Measurements from ENCODE around the gene TLE4. TPM values are rescaled to one million over a fixed set of nuclear protein-coding genes. Genes with fewer than 3 reads are reported as not detected.

The TLE4 gene
- total and polyA plus RNA-seq, 7 experiments from 2014 or later = 21.0 to 196 (median 102) TPM

GRCh38 chr9:79570448-79571308, 1.1 kb upstream of the TLE4 start:
- Mint-ChIP-seq H3K27me3 (peaks cover 0 to 42% (median 11%) of the 10 kb centered on the region in 5 donors), H3K27ac (peak overlapping the region in 5 of 9 donors; percentile 10 to 79 (median 36)), H3K4me1 (peaks cover 17 to 32% (median 25%) of the 10 kb centered on the region in 7 donors), H3K4me3 (peak overlapping the region in 2 of 10 donors; percentile 76 to 86), H3K36me3 (peaks cover 0 to 7% (median 0%) of the 10 kb centered on the region in 5 donors), H3K9me3 (peaks cover 0 to 4% (median 0%) of the 10 kb centered on the region in 11 donors)
- ATAC-seq (no peak), DNase-seq (peak in 7 of 9 donors; percentile 18 to 52 (median 34))
- Histone ChIP-seq H3K4me1 (ENCODE audit: control insufficient read depth in 2 of 2, insufficient read depth in 2 of 2, low read length in 2 of 2) (peaks cover 13 to 17% of the 10 kb centered on the region in 2 donors), H3K4me3 (ENCODE audit: low read length) (peak overlapping the region; percentile 95), H3K36me3 (ENCODE audit: control insufficient read depth in 2 of 3, insufficient read depth in 3 of 3, low read length in 3 of 3) (peaks cover 0 to 9% (median 0%) of the 10 kb centered on the region in 3 experiments), H3K9me3 (ENCODE audit: control insufficient read depth in 2 of 3, low read length in 3 of 3) (no peaks in the 10 kb centered on the region), H3K27me3 (ENCODE audit: control insufficient read depth in 2 of 2, insufficient read depth in 2 of 2, low read length in 2 of 2) (no peaks in the 10 kb centered on the region), H3K27ac (ENCODE audit: low read depth, low read length) (peak overlapping the region; percentile 66)
- CTCF ChIA-PET = interaction anchor here (0.9 to 1.4 kb wide), 3 partner anchors 9 to 99 kb away, joined by 3 read pairs; no protein-coding TSS in a partner anchor
- POLR2A ChIA-PET = interaction anchor here (0.6 to 2.1 kb wide), 22 partner anchors 8 to 160 kb away, joined by 3 to 45 read pairs (median 4); no protein-coding TSS in a partner anchor
- intact Hi-C loops (cut with micrococcal nuclease) = loop anchor here (1.0 to 10.0 kb wide), 17 partner anchors 12 to 1538 kb away; partner anchors contain the start of genes PSAT1 (in 2 of the 2) and GNAQ (in 1 of the 2)

GRCh38 chr9:79572032-79572607, 355 bp downstream of the TLE4 start:
- intact Hi-C loops (cut with micrococcal nuclease) = loop anchor here (1.0 to 10.0 kb wide), 9 partner anchors 94 to 1540 kb away; partner anchors contain the start of gene GNAQ (in 1 of the 2)
- H3K4me3 Mint-ChIP-seq = no peak overlapping the region
- ATAC-seq = no peak
- Histone ChIP-seq H3K27ac (ENCODE audit: low read depth, low read length) (peak overlapping the region; percentile 87), H3K36me3 (ENCODE audit: control insufficient read depth in 2 of 3, insufficient read depth in 3 of 3, low read length in 3 of 3) (peaks cover 0 to 9% (median 0%) of the 10 kb centered on the region in 3 experiments), H3K4me1 (ENCODE audit: control insufficient read depth in 2 of 2, insufficient read depth in 2 of 2, low read length in 2 of 2) (peaks cover 18 to 19% of the 10 kb centered on the region in 2 donors), H3K27me3 (ENCODE audit: control insufficient read depth in 2 of 2, insufficient read depth in 2 of 2, low read length in 2 of 2) (no peaks in the 10 kb centered on the region), H3K4me3 (ENCODE audit: low read length) (peak overlapping the region; percentile 91), H3K9me3 (ENCODE audit: control insufficient read depth in 2 of 3, low read length in 3 of 3) (no peaks in the 10 kb centered on the region)
- peak in 2 of 9 donors; percentile 47 to 52 for DNase-seq
- peaks cover 0 to 29% (median 3%) of the 10 kb centered on the region in 5 donors for H3K27me3 Mint-ChIP-seq
- peaks cover 23 to 47% (median 38%) of the 10 kb centered on the region in 7 donors for H3K4me1 Mint-ChIP-seq
- H3K36me3 Mint-ChIP-seq = peaks cover 0 to 15% (median 3%) of the 10 kb centered on the region in 5 donors
- no peak overlapping the region for H3K27ac Mint-ChIP-seq
- H3K9me3 Mint-ChIP-seq = peaks cover 0 to 4% (median 0%) of the 10 kb centered on the region in 11 donors
- ChIA-PET CTCF (interaction anchor here (0.6 to 1.4 kb wide), 4 partner anchors 9 to 29 kb away, joined by 3 to 11 read pairs (median 5); no protein-coding TSS in a partner anchor), POLR2A (interaction anchor here (0.5 to 2.1 kb wide), 36 partner anchors 8 to 1364 kb away, joined by 3 to 45 read pairs (median 5); no protein-coding TSS in a partner anchor)

- H3K4me3 Mint-ChIP-seq = peak overlapping the region in 7 of 10 donors; percentile 87 to 97 (median 92)
- H3K4me1 Mint-ChIP-seq = peaks cover 30 to 54% (median 44%) of the 10 kb centered on the region in 7 donors
- H3K4me3 ChIP-seq (ENCODE audit: low read length) = peak overlapping the region; percentile 70
- POLR2A ChIA-PET = interaction anchor here (0.5 to 2.1 kb wide), 19 partner anchors 7 to 1365 kb away, joined by 3 to 45 read pairs (median 5); no protein-coding TSS in a partner anchor
- H3K27me3 ChIP-seq (ENCODE audit: control insufficient read depth in 2 of 2, insufficient read depth in 2 of 2, low read length in 2 of 2) = no peaks in the 10 kb centered on the region
- peaks cover 18 to 19% of the 10 kb centered on the region in 2 donors for H3K4me1 ChIP-seq (ENCODE audit: control insufficient read depth in 2 of 2, insufficient read depth in 2 of 2, low read length in 2 of 2)
- peaks cover 0 to 15% (median 3%) of the 10 kb centered on the region in 5 donors for H3K36me3 Mint-ChIP-seq
- H3K9me3 Mint-ChIP-seq = peaks cover 0 to 4% (median 0%) of the 10 kb centered on the region in 11 donors
- H3K9me3 ChIP-seq (ENCODE audit: control insufficient read depth in 2 of 3, low read length in 3 of 3) = no peaks in the 10 kb centered on the region
- H3K27me3 Mint-ChIP-seq = peaks cover 0 to 26% (median 0%) of the 10 kb centered on the region in 5 donors
- ATAC-seq (no peak), DNase-seq (peak; percentile 57 to 73 (median 69))
- peak overlapping the region; percentile 87 for H3K27ac ChIP-seq (ENCODE audit: low read depth, low read length)
- peaks cover 0 to 9% (median 0%) of the 10 kb centered on the region in 3 experiments for H3K36me3 ChIP-seq (ENCODE audit: control insufficient read depth in 2 of 3, insufficient read depth in 3 of 3, low read length in 3 of 3)
- CTCF ChIA-PET = interaction anchor here (0.6 to 1.4 kb wide), 5 partner anchors 9 to 29 kb away, joined by 3 to 11 read pairs (median 4); no protein-coding TSS in a partner anchor
- peak overlapping the region in 6 of 9 donors; percentile 69 to 95 (median 74) for H3K27ac Mint-ChIP-seq
- intact Hi-C loops (cut with micrococcal nuclease) = loop anchor here (1.0 to 10.0 kb wide), 9 partner anchors 95 to 1541 kb away; partner anchors contain the start of gene GNAQ (in 1 of the 2)
These were observed 1.0 kb downstream of the TLE4 start for GRCh38 chr9:79572608-79573411.

- ATAC-seq (no peak), DNase-seq (peak in 3 of 9 donors; percentile 22 to 32 (median 30))
- CTCF ChIA-PET = interaction anchor here (1.3 kb wide), 1 partner anchor 10 kb away, joined by 4 read pairs; no protein-coding TSS in a partner anchor
- H3K27ac ChIP-seq (ENCODE audit: low read depth, low read length) = peak overlapping the region; percentile 87
- Mint-ChIP-seq H3K36me3 (peaks cover 0 to 17% (median 3%) of the 10 kb centered on the region in 5 donors), H3K27me3 (peaks cover 0 to 26% (median 0%) of the 10 kb centered on the region in 5 donors), H3K4me3 (peak overlapping the region in 7 of 10 donors; percentile 87 to 97 (median 92)), H3K4me1 (peaks cover 36 to 60% (median 51%) of the 10 kb centered on the region in 7 donors), H3K9me3 (peaks cover 0 to 4% (median 0%) of the 10 kb centered on the region in 11 donors), H3K27ac (peak overlapping the region in 7 of 9 donors; percentile 86 to 97 (median 94))
- H3K4me3 ChIP-seq (ENCODE audit: low read length) = peak overlapping the region; percentile 70
- no peaks in the 10 kb centered on the region for H3K9me3 ChIP-seq (ENCODE audit: control insufficient read depth in 2 of 3, low read length in 3 of 3)
- peaks cover 0 to 9% (median 0%) of the 10 kb centered on the region in 3 experiments for H3K36me3 ChIP-seq (ENCODE audit: control insufficient read depth in 2 of 3, insufficient read depth in 3 of 3, low read length in 3 of 3)
- intact Hi-C loops (cut with micrococcal nuclease) = loop anchor here (5.0 to 10.0 kb wide), 8 partner anchors 101 to 1541 kb away; partner anchors contain the start of gene GNAQ (in 1 of the 2)
- peaks cover 18 to 25% of the 10 kb centered on the region in 2 donors for H3K4me1 ChIP-seq (ENCODE audit: control insufficient read depth in 2 of 2, insufficient read depth in 2 of 2, low read length in 2 of 2)
- H3K27me3 ChIP-seq (ENCODE audit: control insufficient read depth in 2 of 2, insufficient read depth in 2 of 2, low read length in 2 of 2) = no peaks in the 10 kb centered on the region
- POLR2A ChIA-PET = interaction anchor here (1.3 kb wide), 1 partner anchor 9 kb away, joined by 13 read pairs; no protein-coding TSS in a partner anchor
These were observed 1.7 kb downstream of the TLE4 start for GRCh38 chr9:79573412-79573923.

DNA sequence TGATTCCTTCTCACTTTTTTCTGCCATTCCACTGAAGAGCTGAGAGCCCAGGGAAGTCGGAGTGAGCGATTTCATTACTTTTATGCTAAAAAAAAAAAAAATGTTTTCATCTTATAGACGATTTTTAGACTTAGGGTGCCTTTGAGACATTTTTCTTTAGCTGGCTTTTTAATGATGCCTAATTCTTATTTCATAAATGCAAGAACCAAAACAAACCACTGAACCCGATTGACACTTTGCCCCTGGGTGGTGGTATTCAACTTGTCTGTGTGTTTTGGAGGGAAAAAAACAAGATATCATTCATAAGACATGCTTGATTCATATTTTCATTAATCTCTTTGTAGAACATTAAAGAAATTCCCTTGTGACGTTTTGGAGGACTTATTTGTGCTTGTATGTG, 2.4 kb downstream of the TLE4 start:
- intact Hi-C loops (cut with micrococcal nuclease) = loop anchor here (5.0 to 10.0 kb wide), 8 partner anchors 102 to 1542 kb away; partner anchors contain the start of gene GNAQ (in 1 of the 2)
- Mint-ChIP-seq H3K36me3 (peaks cover 0 to 20% (median 3%) of the 10 kb centered on the region in 5 donors), H3K27ac (peak overlapping the region in 7 of 9 donors; percentile 86 to 97 (median 94)), H3K9me3 (peaks cover 0 to 4% (median 0%) of the 10 kb centered on the region in 11 donors), H3K4me3 (peak overlapping the region in 7 of 10 donors; percentile 87 to 97 (median 92)), H3K4me1 (peaks cover 43 to 67% (median 58%) of the 10 kb centered on the region in 7 donors), H3K27me3 (peaks cover 0 to 19% (median 0%) of the 10 kb centered on the region in 5 donors)
- ChIA-PET CTCF (interaction anchor here (1.3 kb wide), 1 partner anchor 10 kb away, joined by 4 read pairs; no protein-coding TSS in a partner anchor), POLR2A (interaction anchor here (1.3 kb wide), 1 partner anchor 9 kb away, joined by 13 read pairs; no protein-coding TSS in a partner anchor)
- Histone ChIP-seq H3K27me3 (ENCODE audit: control insufficient read depth in 2 of 2, insufficient read depth in 2 of 2, low read length in 2 of 2) (no peaks in the 10 kb centered on the region), H3K4me1 (ENCODE audit: control insufficient read depth in 2 of 2, insufficient read depth in 2 of 2, low read length in 2 of 2) (peaks cover 18 to 32% of the 10 kb centered on the region in 2 donors), H3K36me3 (ENCODE audit: control insufficient read depth in 2 of 3, insufficient read depth in 3 of 3, low read length in 3 of 3) (peaks cover 0 to 9% (median 0%) of the 10 kb centered on the region in 3 experiments), H3K4me3 (ENCODE audit: low read length) (peak overlapping the region; percentile 70), H3K9me3 (ENCODE audit: control insufficient read depth in 2 of 3, low read length in 3 of 3) (no peaks in the 10 kb centered on the region), H3K27ac (ENCODE audit: low read depth, low read length) (peak overlapping the region; percentile 87)
- ATAC-seq = no peak
- no peak for DNase-seq

Data from naive thymus-derived CD4-positive, alpha-beta T cell (primary cell).